Lung (tissue), 12 donors: ENCODE data around the gene EPB41L4A. TPM values are rescaled to one million over a fixed set of nuclear protein-coding genes. Genes with fewer than 3 reads are reported as not detected.
"Not testable (repeated sequence)": the region's sequence is repeated elsewhere in the genome, so short reads cannot be mapped to it uniquely, and the experiment has no call there.

Experiments used
- ATAC-seq: fragments of 200-7000 bp; cut with Tn5 transposase; one replicate; pipeline ENCODE4 v1.9.1; 2020; ENCODE audit warnings: moderate number of reproducible peaks; ENCODE audit not compliant: insufficient read depth, low FRiP score
- DNase-seq, 3 donors: peaks; one replicate each; pipeline ENCODE4 v3.0.0-alpha.2; 2013 to 2017
- H3K27ac ChIP-seq, 2 donors: one replicate each; pipeline ENCODE4 v1.5.1; 2013; ENCODE audit warnings: mild to moderate bottlenecking in 2 of 2, moderate library complexity in 2 of 2, control low read depth in 1 of 2, inconsistent platforms in 1 of 2, low read depth in 1 of 2, low read length in 1 of 2
- H3K27me3 ChIP-seq, 3 donors: one replicate each; pipeline ENCODE4 v1.5.1; 2013; ENCODE audit warnings: low read length in 2 of 3; ENCODE audit not compliant: control insufficient read depth in 3 of 3, insufficient read depth in 3 of 3
- H3K36me3 ChIP-seq, 4 donors: one replicate each; pipeline ENCODE4 v1.5.1; 2013; ENCODE audit warnings: low read length in 4 of 4, mild to moderate bottlenecking in 1 of 4, moderate library complexity in 1 of 4; ENCODE audit not compliant: control insufficient read depth in 4 of 4, insufficient read depth in 4 of 4
- H3K4me1 ChIP-seq, 5 donors: one replicate each; pipeline ENCODE4 v1.5.1; 2013; ENCODE audit warnings: low read length in 5 of 5, mild to moderate bottlenecking in 2 of 5, moderate library complexity in 1 of 5; ENCODE audit not compliant: control insufficient read depth in 5 of 5, insufficient read depth in 5 of 5
- H3K4me3 ChIP-seq: one replicate; pipeline ENCODE4 v1.5.1; 2013; ENCODE audit warnings: mild to moderate bottlenecking, control low read depth, moderate library complexity
- H3K9ac ChIP-seq, 2 donors: one replicate each; pipeline ENCODE4 v1.5.1; 2013; ENCODE audit warnings: low read length in 2 of 2, control low read depth in 1 of 2; ENCODE audit not compliant: insufficient read depth in 1 of 2
- H3K9me3 ChIP-seq, 4 donors: one replicate each; pipeline ENCODE4 v1.5.1; 2013; ENCODE audit warnings: low read length in 3 of 4, mild to moderate bottlenecking in 1 of 4, moderate library complexity in 1 of 4; ENCODE audit not compliant: control insufficient read depth in 4 of 4, insufficient read depth in 3 of 4
- WGBS, 2 donors: extraction: QIAGEN DNeasy Blood & Tissue Kit; methylation state at CpG; one replicate each; pipeline ENCODE4 v1.1.7; 2013; 5-methylcytosine and 5-hydroxymethylcytosine counted together
- polyA plus RNA-seq, 2 donors: library from polyadenylated mRNA; stranded (reverse); fragments of 200-250 nt; gene quantifications; one replicate each; pipeline ENCODE4 v1.2.1, GENCODE V29; 2013
- total RNA-seq, 2 donors: library from RNA; depleted of rRNA in 1 of 2; stranded (reverse); fragments of >200 nt in 1 of 2; gene quantifications; one replicate each; pipeline ENCODE4 v1.2.1, GENCODE V29; 2014 to 2021
- TF ChIP-seq, protein P1 (sequence below): IDR thresholded peaks from 2 replicates; pipeline ENCODE4 v1.5.1; 2012; ENCODE audit warnings: mild to moderate bottlenecking; ENCODE audit errors: control extremely low read depth, extremely low read depth
- donor health status: control.
- donor health status: control.
- donor health status: Bipolar disorder and iron deficiency.
- donor health status: healthy.
- donor health status: DM: yes; HTN: yes; CAD: no.

EPB41L4A gene
- total and polyA plus RNA-seq, 4 donors, result 4.6 to 44.5 (median 14.9) TPM

DNA sequence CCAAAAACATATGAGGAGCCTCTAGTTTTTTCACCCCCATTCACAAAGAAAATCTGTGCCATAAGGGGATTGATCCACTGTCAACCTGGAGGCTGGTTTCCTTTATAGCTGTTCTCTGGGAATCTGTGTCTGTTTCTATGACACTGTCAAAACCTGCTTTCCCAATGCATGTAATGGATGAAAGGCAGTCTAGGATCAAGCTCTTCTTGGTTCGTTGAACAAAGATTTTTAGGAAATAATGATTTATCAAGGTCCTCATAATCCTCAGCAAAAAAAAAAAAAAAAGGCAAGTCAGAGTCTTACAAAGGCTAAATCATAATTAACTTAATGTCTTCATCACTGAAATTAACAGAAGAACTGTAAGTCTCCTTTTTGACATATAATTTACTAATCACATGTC lies 16.0 kb downstream of the EPB41L4A start:
- TF ChIP-seq, protein P1, sequence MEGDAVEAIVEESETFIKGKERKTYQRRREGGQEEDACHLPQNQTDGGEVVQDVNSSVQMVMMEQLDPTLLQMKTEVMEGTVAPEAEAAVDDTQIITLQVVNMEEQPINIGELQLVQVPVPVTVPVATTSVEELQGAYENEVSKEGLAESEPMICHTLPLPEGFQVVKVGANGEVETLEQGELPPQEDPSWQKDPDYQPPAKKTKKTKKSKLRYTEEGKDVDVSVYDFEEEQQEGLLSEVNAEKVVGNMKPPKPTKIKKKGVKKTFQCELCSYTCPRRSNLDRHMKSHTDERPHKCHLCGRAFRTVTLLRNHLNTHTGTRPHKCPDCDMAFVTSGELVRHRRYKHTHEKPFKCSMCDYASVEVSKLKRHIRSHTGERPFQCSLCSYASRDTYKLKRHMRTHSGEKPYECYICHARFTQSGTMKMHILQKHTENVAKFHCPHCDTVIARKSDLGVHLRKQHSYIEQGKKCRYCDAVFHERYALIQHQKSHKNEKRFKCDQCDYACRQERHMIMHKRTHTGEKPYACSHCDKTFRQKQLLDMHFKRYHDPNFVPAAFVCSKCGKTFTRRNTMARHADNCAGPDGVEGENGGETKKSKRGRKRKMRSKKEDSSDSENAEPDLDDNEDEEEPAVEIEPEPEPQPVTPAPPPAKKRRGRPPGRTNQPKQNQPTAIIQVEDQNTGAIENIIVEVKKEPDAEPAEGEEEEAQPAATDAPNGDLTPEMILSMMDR, result no peak
- 83 to 93% methylated on average over 1 of the region's 1 CpG for WGBS, 2 donors
- H3K36me3 ChIP-seq, result no peaks in the 10 kb centered on the region
- no peak overlapping the region for H3K4me3 ChIP-seq
- H3K9ac ChIP-seq, result no peak overlapping the region
- H3K4me1 ChIP-seq, result peaks cover 0 to 16% (median 6%) of the 10 kb centered on the region in 5 donors
- H3K9me3 ChIP-seq, result peaks cover 0 to 3% (median 0%) of the 10 kb centered on the region in 4 donors
- DNase-seq (no peak), ATAC-seq (no peak)
- H3K27ac ChIP-seq, result no peak overlapping the region
- no peaks in the 10 kb centered on the region for H3K27me3 ChIP-seq

DNA sequence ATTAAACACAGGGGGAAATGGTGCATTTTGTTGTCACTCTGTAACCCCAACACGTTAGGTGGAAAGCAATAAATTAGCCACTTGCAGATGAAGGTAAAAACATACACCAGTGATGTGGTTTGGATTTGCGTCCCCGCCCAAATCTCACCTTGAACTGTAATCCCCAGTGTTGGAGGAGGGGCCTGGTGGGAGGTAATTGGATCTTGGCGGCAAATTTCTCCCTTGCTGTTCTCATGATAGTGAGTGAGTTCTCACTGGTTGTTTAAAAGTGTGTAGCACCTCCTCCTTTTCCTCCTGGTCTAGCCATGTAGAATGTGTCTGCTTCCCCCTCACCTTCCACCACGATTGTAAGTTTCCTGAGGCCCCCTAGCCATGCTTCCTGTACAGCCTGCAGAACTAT lies 17.2 kb downstream of the EPB41L4A start:
- H3K36me3 ChIP-seq, result no peaks in the 10 kb centered on the region
- WGBS, 2 donors, result 74 to 86% methylated on average over 5 of the region's 5 CpGs
- H3K27ac ChIP-seq, result no peak overlapping the region
- H3K9ac ChIP-seq, result no peak overlapping the region
- H3K27me3 ChIP-seq, result no peaks in the 10 kb centered on the region
- TF ChIP-seq, protein P1, result no peak
- DNase-seq, result no peak
- peaks cover 0 to 12% (median 3%) of the 10 kb centered on the region in 5 donors for H3K4me1 ChIP-seq
- H3K9me3 ChIP-seq, result peaks cover 0 to 3% (median 0%) of the 10 kb centered on the region in 4 donors
- ATAC-seq, result no peak
- no peak overlapping the region for H3K4me3 ChIP-seq

DNA sequence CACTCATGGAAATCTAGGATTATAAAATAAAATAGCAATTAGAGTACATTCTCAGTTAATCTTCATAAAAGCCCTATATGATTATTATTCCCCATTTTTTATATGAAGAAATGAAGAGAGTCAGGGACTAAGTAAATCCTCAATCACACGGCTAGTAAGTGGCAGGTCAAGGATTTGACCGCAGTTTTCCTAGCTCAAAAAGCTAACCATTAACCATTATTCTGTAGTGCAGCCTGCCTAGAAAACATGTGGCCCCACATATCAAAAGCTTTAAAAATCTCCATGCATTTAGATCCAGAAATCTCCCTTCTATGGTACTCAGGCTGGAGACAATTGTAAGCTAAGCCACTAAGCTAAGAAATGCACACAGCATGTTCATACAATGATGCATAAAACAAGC lies 21.4 kb downstream of the EPB41L4A start:
- Histone ChIP-seq H3K4me3 (no peak overlapping the region), H3K4me1 (peaks cover 0 to 3% (median 0%) of the 10 kb centered on the region in 5 donors), H3K27ac (no peak overlapping the region), H3K9me3 (peaks cover 0 to 3% (median 0%) of the 10 kb centered on the region in 4 donors), H3K9ac (no peak overlapping the region), H3K36me3 (peaks cover 0 to 1% (median 0%) of the 10 kb centered on the region in 4 donors), H3K27me3 (no peaks in the 10 kb centered on the region)
- ATAC-seq (no peak), DNase-seq (peak in 1 of 3 donors; percentile 15)
- TF ChIP-seq, protein P1, result no peak
- 79 to 93% methylated on average over 2 of the region's 2 CpGs for WGBS, 2 donors

DNA sequence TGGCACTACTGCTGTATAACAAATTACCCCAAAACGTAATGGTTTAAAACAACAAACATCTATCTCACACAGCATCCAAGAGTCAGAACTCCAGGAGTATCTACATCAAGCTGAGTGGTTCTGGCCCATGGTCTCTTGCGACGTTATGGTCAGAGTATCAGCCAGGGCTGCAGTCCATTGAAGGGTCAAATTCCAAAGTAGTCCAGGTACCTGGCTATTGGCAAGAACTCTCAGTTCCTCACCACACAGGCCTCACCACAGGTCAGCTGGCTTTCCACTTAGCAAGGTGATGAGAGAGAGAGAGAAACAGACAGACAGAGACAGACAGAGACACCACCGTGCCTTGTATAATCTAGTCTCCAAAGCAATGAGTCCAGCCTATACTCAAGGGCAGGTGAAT lies 22.6 kb downstream of the EPB41L4A start:
- H3K4me3 ChIP-seq, result no peak overlapping the region
- H3K9me3 ChIP-seq, result peaks cover 0 to 3% (median 0%) of the 10 kb centered on the region in 4 donors
- H3K27me3 ChIP-seq, result no peaks in the 10 kb centered on the region
- peaks cover 0 to 1% (median 0%) of the 10 kb centered on the region in 4 donors for H3K36me3 ChIP-seq
- TF ChIP-seq, protein P1, result no peak
- H3K9ac ChIP-seq, result no peak overlapping the region
- ATAC-seq (no peak), DNase-seq (no peak)
- WGBS, 2 donors, result 92 to 93% methylated on average over 4 of the region's 4 CpGs
- H3K27ac ChIP-seq, result no peak overlapping the region
- H3K4me1 ChIP-seq, result no peaks in the 10 kb centered on the region

DNA sequence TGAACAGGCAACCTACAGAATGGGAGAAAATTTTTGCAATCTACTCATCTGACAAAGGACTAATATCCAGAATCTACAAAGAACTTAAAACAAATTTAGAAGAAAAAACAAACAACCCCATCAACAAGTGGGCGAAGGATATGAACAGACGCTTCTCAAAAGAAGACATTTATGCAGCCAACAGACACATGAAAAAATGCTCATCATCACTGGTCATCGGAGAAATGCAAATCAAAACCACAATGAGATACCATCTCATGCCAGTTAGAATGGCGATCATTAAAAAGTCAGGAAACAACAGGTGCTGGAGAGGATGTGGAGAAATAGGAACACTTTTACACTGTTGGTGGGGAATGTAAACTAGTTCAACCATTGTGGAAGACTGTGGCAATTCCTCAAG lies 23.8 kb downstream of the EPB41L4A start:
- WGBS, 2 donors, result 79 to 92% methylated on average over 4 of the region's 4 CpGs
- H3K27me3 ChIP-seq, result not testable (repeated sequence)

More for the DNA sequence above, 23.8 kb downstream of the EPB41L4A start:
- not testable (repeated sequence) for ATAC-seq, H3K27ac ChIP-seq, DNase-seq, H3K36me3 ChIP-seq, H3K4me3 ChIP-seq, H3K4me1 ChIP-seq, H3K9me3 ChIP-seq, H3K9ac ChIP-seq
